K562 (cell line): ENCODE results near the gene ETFBKMT. TPM values are rescaled to one million over a fixed set of nuclear protein-coding genes. Genes with fewer than 3 reads are reported as not detected.

ENCODE experiments used
- ARID3A ChIP-seq: IDR thresholded peaks from 2 replicates; pipeline ENCODE4 v1.6.1; 2012; ENCODE audit warnings: low read depth, low read length, improper control_type of control experiment, borderline replicate concordance
- DEAF1 ChIP-seq: fragments of 450-650 bp; formaldehyde crosslinking; IDR thresholded peaks from 2 replicates; pipeline ENCODE4 v1.4.0; 2020; ENCODE audit warnings: mild to moderate bottlenecking, moderate library complexity
- ETS1 ChIP-seq: conservative IDR thresholded peaks from 2 replicates; pipeline ENCODE4 v1.6.1; 2011; ENCODE audit warnings: low read depth, mild to moderate bottlenecking, low read length; ENCODE audit not compliant: control insufficient read depth
- IFI16 ChIP-seq: fragments of 250-450 bp; sonication (Bioruptor Pico); IDR thresholded peaks from 2 replicates; pipeline ENCODE4 v2.1.2; 2022; ENCODE audit warnings: mild to moderate bottlenecking, inconsistent platforms
- ILK ChIP-seq: fragments of 450-650 bp; IDR thresholded peaks from 2 replicates; pipeline ENCODE4 v1.6.1; 2016; ENCODE audit warnings: missing genetic modification characterization, low read depth, mild to moderate bottlenecking, missing compliant biosample characterization, moderate library complexity, borderline replicate concordance
- MED1 ChIP-seq: sonication (generic); formaldehyde crosslinking; IDR thresholded peaks from 2 replicates; pipeline ENCODE4 v1.8.1; 2023; ENCODE audit warnings: missing genetic modification reagents, borderline replicate concordance
- MNT ChIP-seq, 2 experiments: fragments of 450-650 bp; conservative IDR thresholded peaks; 2 replicates each; pipeline ENCODE4 v1.6.1; 2017; ENCODE audit warnings: mild to moderate bottlenecking in 2 of 2, moderate library complexity in 2 of 2
- NR0B1 ChIP-seq: fragments of 450-650 bp; IDR thresholded peaks from one replicate; pipeline ENCODE4 v1.6.1; 2018; ENCODE audit warnings: mild to moderate bottlenecking, moderate library complexity; ENCODE audit not compliant: partially characterized antibody
- NR2C2 ChIP-seq, 2 experiments: fragments of 200-800 bp in 1 of 2; sonication (Bioruptor generic) in 1 of 2; sonication (generic) in 1 of 2; formaldehyde crosslinking in 1 of 2; IDR thresholded peaks; 2 replicates each; pipeline versions ENCODE4 v1.6.1 to v1.8.0; 2016 to 2022; ENCODE audit warnings: mild to moderate bottlenecking in 1 of 2, missing compliant biosample characterization in 1 of 2, missing genetic modification characterization in 1 of 2, missing genetic modification reagents in 1 of 2
- PRPF4 ChIP-seq: fragments of 200-400 bp; formaldehyde crosslinking; IDR thresholded peaks from one replicate; pipeline ENCODE4 v1.6.1; 2017; ENCODE audit warnings: low read length, low read depth, mild to moderate bottlenecking; ENCODE audit not compliant: insufficient read depth, poor library complexity, severe bottlenecking
- PTTG1 ChIP-seq: fragments of 450-650 bp; IDR thresholded peaks from 2 replicates; pipeline ENCODE4 v1.6.1; 2016; ENCODE audit warnings: low read depth, mild to moderate bottlenecking, missing genetic modification characterization, missing compliant biosample characterization
- RBM34 ChIP-seq: fragments of 200-400 bp; formaldehyde crosslinking; IDR thresholded peaks from 2 replicates; pipeline ENCODE4 v1.6.1; 2018; ENCODE audit warnings: low read length, borderline replicate concordance; ENCODE audit not compliant: insufficient read depth
- TEAD2 ChIP-seq: fragments of 450-650 bp; IDR thresholded peaks from 2 replicates; pipeline ENCODE4 v1.6.1; 2016; ENCODE audit warnings: missing genetic modification characterization, control low read depth, missing compliant biosample characterization
- ZFP36 ChIP-seq: fragments of 150-350 bp; IDR thresholded peaks from 2 replicates; pipeline ENCODE4 v1.6.1; 2018; ENCODE audit warnings: low read length, low read depth; ENCODE audit not compliant: partially characterized antibody
- ZNF3 ChIP-seq: fragments of 250-450 bp; sonication (Bioruptor Pico); IDR thresholded peaks from 2 replicates; pipeline ENCODE4 v1.5.0; 2021; ENCODE audit warnings: mild to moderate bottlenecking, moderate library complexity
- polyA plus RNA-seq, 8 experiments: library from polyadenylated mRNA; depleted of rRNA in 4 of 8; stranded (reverse) in 5 of 8; unstranded in 3 of 8; fragments of >200 nt; fragmentation: Nextera tagmentation in 2 of 8; fragmentation: Illumina TruSeq in 1 of 8; extraction: Ambion mirVana in 2 of 8; extraction: Trizol in 1 of 8; gene quantifications; 2 replicates each; pipeline versions ENCODE4 v1.2.1 to v1.2.3, GENCODE V29; 2011 to 2014; ENCODE audit warnings: inconsistent platforms in 1 of 8, missing spikeins in 1 of 8
- total RNA-seq, 7 experiments: library from RNA; depleted of rRNA in 6 of 7; stranded (reverse); fragments of >200 nt in 6 of 7; fragmentation: Illumina TruSeq in 2 of 7; extraction: Trizol in 2 of 7; gene quantifications; 2 replicates each; pipeline versions ENCODE4 v1.2.1 to v1.2.3, GENCODE V29; 2011 to 2021; ENCODE audit warnings: low replicate concordance in 1 of 7
- TF ChIP-seq, protein P1 (sequence below): fragments of 450-650 bp; formaldehyde crosslinking; IDR thresholded peaks from 2 replicates; pipeline ENCODE4 v1.4.0; 2020; ENCODE audit warnings: mild to moderate bottlenecking

ETFBKMT gene
- total and polyA plus RNA-seq, 9 of the 15 experiments (the other 6 are each of a cell fraction or from before 2014, with no cell fraction given) = 0.18 to 1.7 (median 0.96) TPM

DNA sequence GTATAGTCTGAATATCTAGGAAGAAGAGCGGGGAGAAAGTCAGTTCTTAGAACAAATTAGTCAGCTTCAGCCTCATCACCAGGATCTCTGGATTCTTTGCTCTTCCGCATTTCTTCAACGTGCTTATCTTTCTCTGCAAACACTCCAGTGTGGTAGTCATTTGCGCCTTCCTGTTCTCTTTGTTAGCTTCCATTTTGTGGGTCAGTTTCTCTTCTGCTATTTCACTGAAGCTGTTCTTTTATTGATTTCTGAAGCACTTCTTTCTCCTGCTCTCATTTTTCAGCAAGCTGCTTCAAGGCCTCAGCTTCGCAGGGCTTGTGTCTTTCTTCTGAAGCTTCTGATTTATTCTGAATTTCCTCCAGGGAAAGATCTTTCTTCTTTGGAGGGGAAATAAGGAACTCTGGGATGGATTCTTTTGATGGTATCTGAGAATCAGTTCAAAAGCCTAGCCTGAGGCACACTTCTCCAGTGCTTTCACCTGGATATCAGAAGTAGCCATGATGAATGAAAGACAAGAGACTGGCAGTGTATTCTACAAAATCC lies 55.9 kb downstream of the ETFBKMT start (continued):
- TF ChIP-seq ETS1 = no peak
- 0 out of 2 replicates have a peak, but pooled peaks have one; percentile 32 for TF ChIP-seq ARID3A
- no peak for TF ChIP-seq IFI16
- TF ChIP-seq NR2C2 (CRISPR knock-in tag; IDR thresholded peaks at IDR 0.05) = no peak
- TF ChIP-seq NR2C2 (tag; IDR thresholded peaks at IDR 0.05) = peak; percentile 63
- TF ChIP-seq ILK = no peak
- TF ChIP-seq ZNF3 (CRISPR knock-in tag) = no peak
- TF ChIP-seq MNT (conservative IDR thresholded peaks at IDR 0.05) = peak in 1 of 2 experiments; percentile 71; a peak in 2 of 4 replicates
- no peak for TF ChIP-seq RBM34
- TF ChIP-seq DEAF1 (CRISPR knock-in tag) = no peak
- no peak for TF ChIP-seq ZFP36
- TF ChIP-seq PTTG1 (tag) = no peak
- TF ChIP-seq NR0B1 = no peak
- TF ChIP-seq MED1 (CRISPR knock-in tag) = no peak
- TF ChIP-seq, protein P1, sequence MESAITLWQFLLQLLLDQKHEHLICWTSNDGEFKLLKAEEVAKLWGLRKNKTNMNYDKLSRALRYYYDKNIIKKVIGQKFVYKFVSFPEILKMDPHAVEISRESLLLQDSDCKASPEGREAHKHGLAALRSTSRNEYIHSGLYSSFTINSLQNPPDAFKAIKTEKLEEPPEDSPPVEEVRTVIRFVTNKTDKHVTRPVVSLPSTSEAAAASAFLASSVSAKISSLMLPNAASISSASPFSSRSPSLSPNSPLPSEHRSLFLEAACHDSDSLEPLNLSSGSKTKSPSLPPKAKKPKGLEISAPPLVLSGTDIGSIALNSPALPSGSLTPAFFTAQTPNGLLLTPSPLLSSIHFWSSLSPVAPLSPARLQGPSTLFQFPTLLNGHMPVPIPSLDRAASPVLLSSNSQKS (CRISPR knock-in tag) = no peak
- no peak for TF ChIP-seq PRPF4
- peak; percentile 59; the same call in 1 of the 2 replicates for TF ChIP-seq TEAD2
